Stromal cell of bone marrow (primary cell): ENCODE results near the gene ITIH2.
A peak's percentile ranks its signal among the peaks of the same experiment; 100 is the strongest.
"Not testable (repeated sequence)": the region's sequence is repeated elsewhere in the genome, so short reads cannot be mapped to it uniquely, and the experiment has no call there.

Experiments used
- DNase-seq: peaks from one replicate; pipeline ENCODE4 v3.0.0-alpha.2; 2012; ENCODE audit warnings: low read depth

The ITIH2 gene

GRCh38 chr10:7744307-7744706, 41.2 kb downstream of the ITIH2 start:
- DNase-seq: no peak

DNA sequence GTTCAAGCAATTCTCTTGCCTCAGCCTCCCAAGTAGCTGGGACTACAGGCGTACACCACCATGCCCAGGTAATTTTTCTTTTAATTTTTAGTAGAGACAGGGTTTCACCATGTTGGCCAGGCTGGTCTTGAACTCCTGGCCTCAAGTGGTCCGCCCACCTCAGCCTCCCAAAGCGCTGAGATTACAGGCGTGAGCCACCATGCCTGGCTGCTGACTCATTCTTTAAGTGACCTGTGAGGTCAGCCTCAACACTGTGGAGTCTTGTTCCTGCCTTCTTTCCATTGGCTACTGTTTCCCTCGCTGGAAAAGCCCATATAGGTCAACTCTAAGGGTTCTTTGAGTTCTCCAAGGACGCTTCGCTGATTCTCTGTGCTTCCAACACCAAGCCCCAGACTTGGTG, 45.5 kb downstream of the ITIH2 start:
- not testable (repeated sequence) for DNase-seq

DNA sequence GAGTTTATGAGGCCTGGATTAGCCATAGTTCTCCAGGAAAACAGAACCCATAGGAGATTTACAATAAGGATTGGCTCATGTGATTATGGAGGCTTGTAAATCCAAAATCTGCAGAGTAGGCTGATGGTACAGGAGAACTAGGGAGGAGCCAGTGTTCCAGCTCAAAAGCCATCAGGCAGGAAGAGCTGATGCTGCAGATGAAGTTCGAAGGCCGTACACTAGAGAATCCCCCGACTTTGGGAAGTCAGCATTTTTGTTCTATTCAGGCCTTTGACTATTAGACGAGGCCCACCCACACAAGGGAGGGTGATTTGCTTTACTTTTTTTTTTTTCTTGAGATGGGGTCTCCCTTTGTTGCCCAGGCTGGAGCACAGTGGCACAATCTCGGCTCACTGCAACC, 47.1 kb downstream of the ITIH2 start:
- DNase-seq: no peak

- no peak for DNase-seq
Measured at GRCh38 chr10:7752251-7752650, 49.1 kb downstream of the ITIH2 start.

- DNase-seq: no peak
Measured at GRCh38 chr10:7755103-7755502, 52.0 kb downstream of the ITIH2 start.

DNA sequence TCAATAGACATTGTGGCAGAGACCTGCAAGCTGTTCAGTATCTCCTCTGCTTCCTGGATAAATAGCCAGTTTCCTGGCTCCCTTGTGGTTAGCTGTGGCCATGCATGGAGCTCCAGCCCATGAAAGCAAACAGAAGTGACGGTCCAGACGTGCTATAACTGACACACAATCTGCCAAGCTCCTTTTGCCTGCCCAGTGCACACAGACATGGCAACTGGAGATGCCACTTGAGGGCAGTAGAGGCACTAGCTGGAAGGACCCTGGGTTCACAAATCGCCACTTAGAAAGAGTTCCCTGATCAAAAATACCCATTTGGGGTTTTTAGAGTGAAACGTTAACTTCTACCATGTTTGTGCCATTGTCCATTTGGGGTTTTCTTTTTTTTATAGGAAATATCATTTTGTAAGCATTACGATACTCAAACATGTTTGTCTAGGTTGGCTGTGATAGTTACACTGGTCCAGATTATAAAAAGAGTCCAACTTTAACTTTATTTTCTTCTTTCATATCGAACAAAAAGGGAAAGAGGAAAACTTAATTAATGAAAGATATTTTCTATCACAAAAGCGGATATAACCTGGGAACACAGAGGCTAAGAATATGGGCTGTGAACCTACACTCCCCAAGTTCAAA, 53.4 kb downstream of the ITIH2 start:
- peak; percentile 8 for DNase-seq

DNA sequence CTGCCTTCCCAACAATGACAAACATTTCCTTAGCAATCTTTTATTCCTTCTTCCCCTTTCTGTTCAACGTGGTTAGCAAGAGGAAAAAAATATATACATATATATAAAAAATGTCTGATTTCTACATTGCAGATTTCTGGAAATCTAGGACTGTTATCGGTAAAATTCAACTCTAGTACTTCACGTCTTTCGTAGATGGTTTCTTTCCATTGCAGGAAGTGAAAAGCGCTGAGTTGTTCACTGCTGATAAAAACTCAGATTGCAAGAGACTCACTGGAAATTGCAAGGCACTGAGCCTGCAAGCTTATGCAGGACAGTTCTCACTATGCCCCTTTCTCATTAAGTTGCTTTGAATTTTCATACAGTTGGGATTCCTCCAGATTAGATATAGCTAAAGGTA, 60.8 kb downstream of the ITIH2 start:
- DNase-seq: no peak

GRCh38 chr10:7766241-7766640, 63.1 kb downstream of the ITIH2 start:
- DNase-seq: no peak

GRCh38 chr10:7767209-7767608, 64.1 kb downstream of the ITIH2 start:
- DNase-seq: peak; percentile 54

- no peak for DNase-seq
Measured at GRCh38 chr10:7768417-7768816, 65.3 kb downstream of the ITIH2 start.

GRCh38 chr10:7773845-7774801, 71.0 kb downstream of the ITIH2 start:
- DNase-seq: no peak

DNA sequence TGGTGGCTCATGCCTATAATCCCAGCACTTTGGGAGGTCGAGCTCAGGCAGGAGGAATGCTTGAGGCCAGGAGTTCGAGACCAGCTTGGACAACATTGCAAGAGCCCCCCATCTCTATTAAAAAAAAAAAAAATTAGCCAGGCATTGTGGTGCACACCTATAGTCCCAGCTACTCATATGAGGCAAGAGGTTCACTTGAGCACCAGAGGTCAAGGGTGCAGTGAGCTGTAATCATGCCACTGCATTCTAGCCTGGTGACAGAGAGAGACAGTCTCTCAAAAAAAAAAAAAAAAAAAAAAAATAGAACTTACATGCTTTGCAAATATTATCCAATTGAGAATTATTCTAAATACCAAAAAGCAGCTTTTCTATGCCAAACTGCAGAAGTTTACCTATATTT, 73.7 kb downstream of the ITIH2 start:
- no peak for DNase-seq

- DNase-seq: not testable (repeated sequence)
Measured at GRCh38 chr10:7782194-7782593, 79.1 kb downstream of the ITIH2 start.

- DNase-seq: no peak
Measured at GRCh38 chr10:7786430-7786829, 83.3 kb downstream of the ITIH2 start.

DNA sequence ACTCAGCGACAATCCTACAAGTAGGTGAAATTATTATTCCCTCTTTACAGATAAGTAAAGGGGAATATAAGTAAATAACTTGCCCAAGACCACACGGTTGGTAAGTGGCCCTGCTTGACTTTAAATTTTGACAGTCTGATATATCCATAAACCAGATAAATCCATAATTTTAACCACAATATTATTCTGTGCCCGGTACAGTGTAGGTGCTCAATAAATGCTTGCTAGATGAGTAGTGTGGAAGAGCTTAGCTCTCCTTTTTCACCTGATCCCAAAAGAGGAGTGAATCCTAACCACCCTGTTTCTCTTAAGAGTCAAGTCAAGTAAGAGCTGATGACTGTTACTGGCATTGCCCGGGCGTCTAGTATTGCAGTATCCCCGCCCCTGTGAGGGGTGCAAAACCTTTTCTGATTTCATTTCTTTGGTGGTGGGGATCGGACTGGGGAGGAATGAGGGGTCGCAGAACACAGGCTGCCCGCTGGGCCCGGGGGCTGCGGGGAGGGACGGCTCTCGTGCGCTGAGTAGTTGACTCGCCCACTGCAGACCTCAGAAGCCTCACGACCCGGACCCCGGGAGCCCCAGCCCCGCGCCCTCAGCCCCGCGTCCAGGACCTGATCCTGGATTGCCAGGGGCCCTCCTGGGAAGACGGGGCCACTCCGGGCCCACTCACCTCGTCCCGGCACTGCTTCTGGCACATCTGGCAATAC, 84.2 kb downstream of the ITIH2 start:
- no peak for DNase-seq

DNA sequence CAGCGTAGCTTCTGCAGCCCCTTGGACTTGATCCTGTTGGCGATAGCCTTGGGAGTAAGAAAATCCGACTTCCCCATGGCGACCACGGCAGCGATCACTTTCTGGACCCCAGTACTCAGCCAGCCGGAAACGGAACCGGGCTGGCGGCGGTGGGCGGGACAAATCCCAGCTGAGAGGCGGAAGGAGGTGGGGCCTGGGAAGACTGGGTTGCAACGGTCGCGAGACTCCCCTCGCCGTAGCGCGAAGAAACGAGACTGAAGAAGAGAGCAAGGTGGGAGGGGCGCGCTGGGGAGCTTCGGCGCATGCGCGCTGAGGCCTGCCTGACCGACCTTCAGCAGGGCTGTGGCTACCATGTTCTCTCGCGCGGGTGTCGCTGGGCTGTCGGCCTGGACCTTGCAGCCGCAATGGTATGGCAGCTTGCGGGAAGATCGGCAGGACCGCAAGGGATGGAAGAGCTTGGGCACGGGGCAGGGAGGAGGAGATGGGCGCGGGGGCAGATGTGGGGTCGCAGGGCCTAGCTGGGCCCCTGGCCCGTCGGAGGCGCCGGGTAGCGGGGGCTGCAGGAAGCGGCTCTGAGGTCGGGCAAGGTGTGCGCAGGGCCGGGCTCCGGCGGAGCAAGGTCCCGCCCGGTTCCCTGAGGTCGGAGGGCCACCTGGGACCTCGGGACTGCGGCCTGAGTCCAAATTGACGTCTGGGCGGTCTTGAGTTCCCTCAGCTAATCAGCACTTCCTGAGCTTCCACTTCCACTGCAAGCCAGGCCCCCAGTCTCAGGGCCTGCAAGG, 84.9 kb downstream of the ITIH2 start, which contains the start of the genes ATP5F1C and KIN:
Gene ATP5F1C, plus strand, starts transcription at position 321 of the 782 bp plus-strand sequence. Its CDS starts 31 bp downstream, at position 352.
Gene KIN, minus strand, starts transcription at position 137 of the 782 bp plus-strand sequence. Its CDS starts 60 bp downstream, at position 77.
- peak; percentile 94 for DNase-seq

DNA sequence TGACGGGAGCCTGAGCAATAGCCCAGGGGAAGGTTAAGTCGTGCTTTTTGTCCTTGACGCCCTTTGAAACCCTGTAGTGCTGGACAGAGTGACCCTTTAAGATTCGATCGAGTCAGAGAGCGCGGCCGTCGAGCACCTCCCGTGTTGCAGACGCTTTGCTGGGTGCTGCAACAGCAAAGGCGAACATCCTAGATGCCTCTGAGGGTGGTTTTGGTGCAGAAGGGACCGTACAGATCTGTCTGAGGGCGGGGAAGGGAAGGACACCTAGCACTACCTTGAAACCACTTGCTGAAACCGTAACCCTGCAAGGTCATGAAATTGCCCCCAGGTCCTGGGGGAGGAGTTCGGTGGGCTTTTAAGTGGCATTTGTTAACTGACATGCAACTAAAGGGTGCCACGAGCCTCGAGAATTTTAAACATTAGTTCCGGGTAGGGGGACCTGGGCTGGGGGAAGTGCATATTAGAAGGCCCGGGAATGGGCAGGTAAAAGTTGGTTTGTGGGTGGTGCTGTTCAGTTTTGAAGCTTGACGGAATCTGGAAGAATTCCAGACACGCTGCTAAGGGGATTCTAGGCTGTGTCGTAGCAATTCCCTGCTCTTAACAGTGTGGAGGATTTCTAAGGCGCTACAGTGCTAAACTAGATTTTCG, 85.6 kb downstream of the ITIH2 start:
- DNase-seq: no peak

GRCh38 chr10:7789390-7789789, 86.3 kb downstream of the ITIH2 start:
- DNase-seq: no peak

- DNase-seq: no peak
Measured at GRCh38 chr10:7792541-7792940, 89.4 kb downstream of the ITIH2 start.

DNA sequence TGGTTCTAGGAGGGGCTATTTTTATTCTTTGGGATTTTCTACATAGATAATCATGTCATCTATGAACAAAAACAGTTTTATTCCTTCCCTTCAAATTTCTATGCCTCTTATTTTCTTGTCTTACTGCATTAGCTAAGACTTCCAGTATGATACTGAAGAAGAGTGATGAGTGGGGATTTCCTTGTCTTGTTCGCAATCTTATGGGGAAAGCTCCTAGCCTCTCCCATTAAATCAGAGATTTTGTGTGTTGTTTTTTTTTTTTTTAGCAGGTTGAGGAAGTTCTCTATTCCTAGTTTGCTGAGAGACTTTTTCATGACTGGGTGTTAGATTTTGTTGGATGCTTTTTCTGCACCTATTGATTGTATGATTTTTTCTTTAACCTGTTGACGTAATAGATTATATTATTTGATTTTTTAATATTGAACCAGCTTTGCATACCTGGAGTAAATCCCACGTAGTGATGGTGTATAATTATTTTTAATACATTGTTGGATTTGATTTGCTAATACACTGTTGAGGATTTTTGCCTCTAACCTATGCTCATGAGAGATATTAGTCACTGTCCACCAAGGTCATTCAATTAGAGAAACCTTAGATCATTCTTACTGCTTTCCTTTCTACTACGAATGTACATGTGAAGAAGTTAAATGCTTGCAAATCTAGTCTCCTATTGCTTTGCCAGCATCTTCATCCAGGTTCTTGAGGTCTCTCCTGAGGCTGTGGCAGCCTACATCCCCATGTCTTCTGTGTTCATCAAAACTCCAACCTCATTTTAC, 91.3 kb downstream of the ITIH2 start:
- DNase-seq: no peak
